Kidney epithelial cell (primary cell): ENCODE results near the gene IL3RA. TPM values are rescaled to one million over a fixed set of nuclear protein-coding genes. Genes with fewer than 3 reads are reported as not detected.

ENCODE experiments used
- DNase-seq: peaks from one replicate; pipeline ENCODE4 v3.0.0-alpha.2; 2010; ENCODE audit warnings: low read depth
- H3K27me3 ChIP-seq: 2 replicates; pipeline ENCODE4 v1.6.0; 2011; ENCODE audit warnings: low read length; ENCODE audit not compliant: control insufficient read depth, insufficient read depth
- H3K36me3 ChIP-seq: 2 replicates; pipeline ENCODE4 v1.5.1; 2011; ENCODE audit warnings: low read length; ENCODE audit not compliant: control insufficient read depth, insufficient read depth
- H3K4me3 ChIP-seq: 2 replicates; pipeline ENCODE4 v1.5.1; 2011; ENCODE audit warnings: low read depth, mild to moderate bottlenecking, control low read depth, low read length
- total RNA-seq: library from RNA; depleted of rRNA; stranded (reverse); fragments of >200 nt; gene quantifications from 2 replicates; pipeline ENCODE4 v1.2.3, GENCODE V29; 2015
- TF ChIP-seq, protein P1 (sequence below): IDR thresholded peaks from 2 replicates; pipeline ENCODE4 v1.5.1; 2011; ENCODE audit warnings: mild to moderate bottlenecking, moderate library complexity, low read length, control low read depth, inconsistent platforms; ENCODE audit not compliant: insufficient read depth, poor library complexity, severe bottlenecking

IL3RA gene
- total RNA-seq: 1.2 and 9.7 TPM in 2 replicates

DNA sequence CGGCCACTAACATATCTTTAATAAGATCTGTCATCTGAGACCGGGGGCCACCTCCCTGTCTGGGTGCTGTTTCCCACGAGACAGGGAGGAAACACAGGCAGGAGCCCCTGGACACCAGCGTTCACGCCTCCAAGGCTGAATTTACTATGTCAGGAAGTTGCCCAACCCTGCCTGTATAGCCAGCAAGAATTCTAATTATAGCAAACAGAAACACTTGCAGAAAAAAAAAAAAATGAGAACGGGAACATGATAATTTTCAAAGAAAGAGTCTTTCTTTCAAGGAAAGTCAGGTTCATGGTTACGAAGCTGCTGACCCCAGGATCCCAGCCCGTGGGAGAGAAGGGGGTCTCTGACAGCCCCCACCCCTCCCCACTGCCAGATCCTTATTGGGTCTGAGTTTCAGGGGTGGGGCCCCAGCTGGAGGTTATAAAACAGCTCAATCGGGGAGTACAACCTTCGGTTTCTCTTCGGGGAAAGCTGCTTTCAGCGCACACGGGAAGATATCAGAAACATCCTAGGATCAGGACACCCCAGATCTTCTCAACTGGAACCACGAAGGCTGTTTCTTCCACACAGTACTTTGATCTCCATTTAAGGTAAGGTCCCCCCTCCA lies at the start of gene IL3RA:
Gene IL3RA, plus strand, starts transcription at position 455 of the 613 bp plus-strand sequence. CDS start 4,981 bp downstream, outside the sequence.
- Histone ChIP-seq H3K36me3 (no peaks in the 10 kb centered on the region), H3K27me3 (no peaks in the 10 kb centered on the region), H3K4me3 (no peak within 1 kb of the TSS)
- no peak for DNase-seq
- TF ChIP-seq, protein P1, sequence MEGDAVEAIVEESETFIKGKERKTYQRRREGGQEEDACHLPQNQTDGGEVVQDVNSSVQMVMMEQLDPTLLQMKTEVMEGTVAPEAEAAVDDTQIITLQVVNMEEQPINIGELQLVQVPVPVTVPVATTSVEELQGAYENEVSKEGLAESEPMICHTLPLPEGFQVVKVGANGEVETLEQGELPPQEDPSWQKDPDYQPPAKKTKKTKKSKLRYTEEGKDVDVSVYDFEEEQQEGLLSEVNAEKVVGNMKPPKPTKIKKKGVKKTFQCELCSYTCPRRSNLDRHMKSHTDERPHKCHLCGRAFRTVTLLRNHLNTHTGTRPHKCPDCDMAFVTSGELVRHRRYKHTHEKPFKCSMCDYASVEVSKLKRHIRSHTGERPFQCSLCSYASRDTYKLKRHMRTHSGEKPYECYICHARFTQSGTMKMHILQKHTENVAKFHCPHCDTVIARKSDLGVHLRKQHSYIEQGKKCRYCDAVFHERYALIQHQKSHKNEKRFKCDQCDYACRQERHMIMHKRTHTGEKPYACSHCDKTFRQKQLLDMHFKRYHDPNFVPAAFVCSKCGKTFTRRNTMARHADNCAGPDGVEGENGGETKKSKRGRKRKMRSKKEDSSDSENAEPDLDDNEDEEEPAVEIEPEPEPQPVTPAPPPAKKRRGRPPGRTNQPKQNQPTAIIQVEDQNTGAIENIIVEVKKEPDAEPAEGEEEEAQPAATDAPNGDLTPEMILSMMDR: no peak

DNA sequence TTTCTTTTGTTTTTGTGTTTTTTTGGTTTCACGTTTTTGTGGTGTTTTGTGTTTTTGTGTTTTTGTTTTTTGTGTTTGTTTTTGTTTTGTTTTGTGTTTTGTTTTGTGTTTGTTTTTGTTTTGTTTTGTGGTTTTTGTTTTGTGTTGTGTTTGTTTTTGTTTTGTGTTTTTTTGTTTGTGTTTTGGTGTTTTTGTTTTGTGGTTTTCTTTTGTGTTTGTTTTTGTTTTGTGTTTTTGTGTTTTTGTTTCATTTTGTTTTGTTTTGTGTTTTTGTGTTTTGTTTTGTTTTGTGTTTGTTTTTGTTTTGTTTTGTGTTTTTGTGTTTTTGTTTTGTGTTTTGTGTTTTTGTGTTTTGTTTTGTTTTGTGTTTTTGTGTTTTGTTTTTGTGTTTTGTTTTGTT lies 47.0 kb upstream of the IL3RA start:
- Histone ChIP-seq H3K4me3 (no peak overlapping the region), H3K27me3 (no peaks in the 10 kb centered on the region), H3K36me3 (no peaks in the 10 kb centered on the region)
- TF ChIP-seq, protein P1: no peak
- no peak for DNase-seq

DNA sequence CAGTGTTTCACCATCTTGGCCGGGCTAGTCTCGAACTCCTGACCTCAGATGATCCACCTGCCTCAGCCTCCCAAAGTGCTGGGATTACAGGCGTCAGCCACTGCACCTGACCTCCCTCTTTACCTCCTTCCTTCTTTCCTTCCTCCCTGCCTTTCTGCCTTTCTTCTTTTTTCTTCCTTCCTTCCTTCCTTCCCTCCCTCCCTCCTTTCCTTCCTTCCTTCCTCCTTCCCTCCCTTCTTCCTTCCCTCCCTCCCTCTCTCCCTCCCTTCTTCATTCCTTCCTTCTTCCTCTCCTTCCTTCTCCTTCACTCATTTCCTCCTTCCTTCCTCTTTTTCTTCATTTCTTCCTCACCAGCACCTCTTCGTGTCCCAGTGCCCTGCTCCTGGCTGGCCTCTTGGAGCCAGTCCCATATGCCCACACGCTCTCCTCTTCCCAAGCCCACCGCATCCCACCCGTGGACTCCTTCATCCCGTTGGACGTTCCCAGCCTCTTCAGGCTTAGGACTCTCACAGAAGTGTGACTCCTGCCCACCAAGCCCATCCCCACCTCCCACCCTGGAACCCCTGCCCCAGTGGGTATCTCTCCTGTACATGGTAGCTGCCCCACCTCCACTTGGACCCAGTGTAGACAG lies 45.4 kb upstream of the IL3RA start:
- TF ChIP-seq, protein P1: no peak
- Histone ChIP-seq H3K36me3 (no peaks in the 10 kb centered on the region), H3K4me3 (no peak overlapping the region), H3K27me3 (no peaks in the 10 kb centered on the region)
- no peak for DNase-seq

DNA sequence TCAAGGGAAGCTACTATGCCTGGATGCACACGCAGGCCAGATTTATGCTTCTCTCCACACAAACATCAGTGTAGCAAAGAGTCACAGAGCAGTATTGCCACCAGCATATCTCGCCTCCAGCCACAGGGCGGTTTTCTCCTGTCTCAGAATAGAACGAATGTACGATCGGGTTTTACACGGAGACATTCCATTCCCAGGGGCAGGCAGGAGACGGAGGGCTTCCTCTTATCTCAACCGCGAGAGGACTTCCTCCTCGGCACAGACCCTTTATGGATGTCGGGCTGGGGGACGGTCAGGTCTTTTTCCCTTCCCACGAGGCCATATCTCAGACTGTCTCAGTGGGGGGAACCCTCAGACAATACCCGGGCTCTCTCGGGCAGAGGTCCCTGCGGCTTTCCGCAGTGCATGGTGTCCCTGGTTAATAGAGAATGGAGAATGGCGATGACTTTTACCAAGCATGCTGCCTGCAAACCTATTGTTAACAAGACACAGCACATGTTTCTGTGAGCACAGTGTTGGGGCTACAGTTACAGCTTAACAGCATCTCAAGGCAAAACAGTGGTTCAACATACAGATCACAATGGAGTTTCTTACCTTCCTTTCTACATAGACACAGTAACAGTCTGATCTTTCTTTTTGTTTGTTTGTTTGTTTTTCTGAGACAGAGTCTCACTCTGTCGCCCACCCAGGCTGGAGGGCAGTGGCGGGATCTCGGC lies 43.9 kb upstream of the IL3RA start:
- DNase-seq: no peak
- H3K27me3 ChIP-seq: no peaks in the 10 kb centered on the region
- no peak overlapping the region for H3K4me3 ChIP-seq
- TF ChIP-seq, protein P1: no peak
- no peaks in the 10 kb centered on the region for H3K36me3 ChIP-seq

DNA sequence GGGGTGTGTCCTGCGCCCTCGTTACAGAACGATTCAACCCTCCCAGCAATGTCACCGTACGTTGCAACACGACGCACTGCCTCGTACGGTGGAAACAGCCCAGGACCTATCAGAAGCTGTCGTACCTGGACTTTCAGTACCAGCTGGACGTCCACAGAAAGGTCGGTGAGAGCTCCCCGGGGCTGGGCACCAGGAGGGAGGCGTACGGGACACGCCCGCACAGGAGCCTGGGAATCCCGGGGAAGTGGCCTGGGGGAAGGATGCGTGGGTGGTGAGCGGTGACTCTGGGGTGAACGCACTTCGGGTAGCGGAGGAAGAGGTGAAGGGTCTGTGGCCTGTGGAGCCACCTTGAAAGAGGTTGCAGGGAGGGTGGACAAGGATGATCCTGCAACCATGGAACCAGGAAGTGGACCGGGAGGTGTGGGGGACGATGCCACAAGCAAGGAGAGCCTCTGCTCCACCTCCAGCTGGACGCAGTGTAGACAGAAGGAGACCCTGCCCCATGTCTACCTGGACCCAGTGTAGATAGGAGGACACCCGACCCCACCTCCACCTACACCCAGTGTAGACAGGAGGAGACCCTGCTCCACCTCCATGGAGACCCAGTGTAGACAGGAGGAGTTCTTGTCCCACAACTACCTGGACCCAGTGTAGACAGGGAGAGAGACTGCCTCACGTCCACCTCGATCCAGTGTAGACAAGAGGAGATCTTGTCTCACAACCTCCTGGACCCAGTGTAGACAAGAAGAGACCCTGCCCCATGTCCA lies 42.1 kb upstream of the IL3RA start:
- no peak overlapping the region for H3K4me3 ChIP-seq
- no peak for DNase-seq
- no peaks in the 10 kb centered on the region for H3K27me3 ChIP-seq
- no peaks in the 10 kb centered on the region for H3K36me3 ChIP-seq
- TF ChIP-seq, protein P1: no peak
